Fibroblast of lung (primary cell): Measurements from ENCODE around the gene PSMB8. TPM values are rescaled to one million over a fixed set of nuclear protein-coding genes. Genes with fewer than 3 reads are reported as not detected.

Experiments used
- DNase-seq, 2 donors: peaks; one replicate each; pipeline versions ENCODE4 v3.0.0 to v3.0.0-alpha.2; 2010; ENCODE audit warnings: low read depth in 2 of 2
- H2AFZ ChIP-seq: 2 replicates; pipeline ENCODE4 v1.5.1; 2012; ENCODE audit warnings: low read length, control low read depth, inconsistent platforms
- H3K27ac ChIP-seq: 2 replicates; pipeline ENCODE4 v1.5.1; 2011; ENCODE audit warnings: low read length, control low read depth; ENCODE audit not compliant: insufficient read depth
- H3K27me3 ChIP-seq: 2 replicates; pipeline ENCODE4 v1.5.1; 2011; ENCODE audit warnings: mild to moderate bottlenecking, low read length; ENCODE audit not compliant: control insufficient read depth, insufficient read depth
- H3K36me3 ChIP-seq: 2 replicates; pipeline ENCODE4 v1.5.1; 2011; ENCODE audit warnings: low read length; ENCODE audit not compliant: control insufficient read depth, insufficient read depth
- H3K4me1 ChIP-seq: 2 replicates; pipeline ENCODE4 v1.5.1; 2011; ENCODE audit warnings: low read length; ENCODE audit not compliant: control insufficient read depth, insufficient read depth; ENCODE audit errors: extremely low read depth
- H3K4me2 ChIP-seq: 2 replicates; pipeline ENCODE4 v1.5.1; 2011; ENCODE audit warnings: low read length, control low read depth; ENCODE audit not compliant: insufficient read depth; ENCODE audit errors: extremely low read depth
- H3K4me3 ChIP-seq, 4 experiments: fragments of 200-600 bp in 1 of 4; sonication (generic) in 1 of 4; replicated peaks in 1 of 4; 2 replicates each; pipeline ENCODE4 v1.5.1; 2011 to 2016; ENCODE audit warnings: low read length in 4 of 4, low read depth in 3 of 4, mild to moderate bottlenecking in 3 of 4, control low read depth in 2 of 4, inconsistent platforms in 1 of 4, mixed read lengths in 1 of 4; ENCODE audit not compliant: insufficient read depth in 1 of 4; ENCODE audit errors: control extremely low read depth in 1 of 4
- H3K79me2 ChIP-seq: 2 replicates; pipeline ENCODE4 v1.5.1; 2012; ENCODE audit warnings: mild to moderate bottlenecking, low read length, inconsistent platforms; ENCODE audit not compliant: control insufficient read depth, insufficient read depth
- H3K9ac ChIP-seq: 2 replicates; pipeline ENCODE4 v1.5.1; 2011; ENCODE audit warnings: mild to moderate bottlenecking, low read length, control low read depth; ENCODE audit not compliant: insufficient read depth
- H3K9me3 ChIP-seq: 2 replicates; pipeline ENCODE4 v1.5.1; 2012; ENCODE audit warnings: low read depth, low read length; ENCODE audit not compliant: control insufficient read depth, insufficient read depth
- H4K20me1 ChIP-seq: 2 replicates; pipeline ENCODE4 v1.5.1; 2011; ENCODE audit warnings: low read length; ENCODE audit not compliant: control insufficient read depth, insufficient read depth; ENCODE audit errors: extremely low read depth
- CTCF ChIP-seq, 2 donors: IDR thresholded peaks in 1 of 2; conservative IDR thresholded peaks in 1 of 2; 1 replicate in 1 of 2; 2 replicates in 1 of 2; pipeline ENCODE4 v1.5.1; 2011 to 2012; ENCODE audit warnings: low read length in 2 of 2, control low read depth in 1 of 2, inconsistent platforms in 1 of 2, low read depth in 1 of 2, mild to moderate bottlenecking in 1 of 2
- EZH2 ChIP-seq: IDR thresholded peaks from 2 replicates; pipeline ENCODE4 v1.5.1; 2012; ENCODE audit warnings: low read length, control low read depth, mild to moderate bottlenecking; ENCODE audit errors: missing control alignments
- polyA plus RNA-seq, 2 donors: library from polyadenylated mRNA; depleted of rRNA in 1 of 2; stranded (reverse) in 1 of 2; unstranded in 1 of 2; fragments of >200 nt; gene quantifications; 2 replicates each; pipeline ENCODE4 v1.2.1, GENCODE V29; 2011 to 2012; ENCODE audit warnings: missing spikeins in 1 of 2
- total RNA-seq: library from RNA; depleted of rRNA; stranded (reverse); fragments of >200 nt; gene quantifications from 2 replicates; pipeline ENCODE4 v1.2.1, GENCODE V29; 2014

The PSMB8 gene
- total and polyA plus RNA-seq, 2 donors (not counting 1 experiment from before 2014, with no cell fraction given): 77.3 to 80.0 TPM

GRCh38 chr6:32832535-32832934, 11.3 kb downstream of the PSMB8 start:
- no peaks in the 10 kb centered on the region for H4K20me1 ChIP-seq
- TF ChIP-seq CTCF (conservative IDR thresholded peaks at IDR 0.05 in 1 of 2, IDR thresholded peaks at IDR 0.05 in 1 of 2; ENCODE audit: low read depth in 1 of 2, low read length in 2 of 2) (no peak), EZH2 (no peak)
- H3K27ac ChIP-seq: no peak overlapping the region

GRCh38 chr6:32830936-32831335, 12.9 kb downstream of the PSMB8 start:
- Histone ChIP-seq H4K20me1 (no peaks in the 10 kb centered on the region), H3K27ac (no peak overlapping the region), H3K9ac (no peak overlapping the region), H2AFZ (no peak overlapping the region), H3K4me1 (no peaks in the 10 kb centered on the region), H3K36me3 (peaks cover 11% of the 10 kb centered on the region), H3K9me3 (no peaks in the 10 kb centered on the region), H3K4me2 (no peak overlapping the region), H3K27me3 (no peaks in the 10 kb centered on the region), H3K4me3 (no peak overlapping the region), H3K79me2 (no peaks in the 10 kb centered on the region)
- TF ChIP-seq CTCF (conservative IDR thresholded peaks at IDR 0.05 in 1 of 2, IDR thresholded peaks at IDR 0.05 in 1 of 2; ENCODE audit: low read depth in 1 of 2, low read length in 2 of 2) (no peak), EZH2 (no peak)
- DNase-seq: no peak

More at GRCh38 chr6:32832535-32832934, 11.3 kb downstream of the PSMB8 start:
- Histone ChIP-seq H2AFZ (no peak overlapping the region), H3K27me3 (no peaks in the 10 kb centered on the region), H3K4me3 (no peak overlapping the region), H3K9me3 (no peaks in the 10 kb centered on the region), H3K9ac (no peak overlapping the region), H3K36me3 (peaks cover 12% of the 10 kb centered on the region), H3K4me2 (no peak overlapping the region), H3K79me2 (peaks cover 2% of the 10 kb centered on the region), H3K4me1 (no peaks in the 10 kb centered on the region)
- no peak for DNase-seq

GRCh38 chr6:32830017-32830416, 13.8 kb downstream of the PSMB8 start:
- Histone ChIP-seq H4K20me1 (no peaks in the 10 kb centered on the region), H3K4me1 (no peaks in the 10 kb centered on the region), H3K27ac (no peak overlapping the region), H3K9ac (no peak overlapping the region), H3K36me3 (peaks cover 6% of the 10 kb centered on the region), H3K9me3 (no peaks in the 10 kb centered on the region), H3K4me2 (no peak overlapping the region), H3K27me3 (no peaks in the 10 kb centered on the region), H3K4me3 (no peak overlapping the region), H3K79me2 (no peaks in the 10 kb centered on the region), H2AFZ (no peak overlapping the region)
- TF ChIP-seq CTCF (conservative IDR thresholded peaks at IDR 0.05 in 1 of 2, IDR thresholded peaks at IDR 0.05 in 1 of 2; ENCODE audit: low read depth in 1 of 2, low read length in 2 of 2): no peak
- no peak for TF ChIP-seq EZH2
- DNase-seq: no peak
